Lower leg skin (tissue), 3 donors: ENCODE results near the gene DENND1A.

Experiments
- CTCF ChIP-seq, 3 donors: fragments of 450-650 bp; IDR thresholded peaks; one replicate each; pipeline ENCODE4 v1.5.1; 2016; ENCODE audit warnings: antibody characterized with exemption in 3 of 3, mild to moderate bottlenecking in 3 of 3, moderate library complexity in 2 of 3
- POLR2A ChIP-seq, 2 donors: fragments of 450-650 bp; IDR thresholded peaks; one replicate each; pipeline ENCODE4 v1.6.1; 2016 to 2017; ENCODE audit warnings: antibody characterized with exemption in 2 of 2, mild to moderate bottlenecking in 1 of 2, moderate library complexity in 1 of 2

- TF ChIP-seq POLR2A (IDR thresholded peaks at IDR 0.05): no peak
- no peak for TF ChIP-seq CTCF (IDR thresholded peaks at IDR 0.05)
Measured at GRCh38 chr9:123447934-123448646, 481.8 kb downstream of the DENND1A start.
